ENCODE data around the gene MYL2. TPM values are rescaled to one million over a fixed set of nuclear protein-coding genes. Genes with fewer than 3 reads are reported as not detected.

MYL2 gene
- total RNA-seq, 1 experiment from 2014 or later: 0.39 TPM

DNA sequence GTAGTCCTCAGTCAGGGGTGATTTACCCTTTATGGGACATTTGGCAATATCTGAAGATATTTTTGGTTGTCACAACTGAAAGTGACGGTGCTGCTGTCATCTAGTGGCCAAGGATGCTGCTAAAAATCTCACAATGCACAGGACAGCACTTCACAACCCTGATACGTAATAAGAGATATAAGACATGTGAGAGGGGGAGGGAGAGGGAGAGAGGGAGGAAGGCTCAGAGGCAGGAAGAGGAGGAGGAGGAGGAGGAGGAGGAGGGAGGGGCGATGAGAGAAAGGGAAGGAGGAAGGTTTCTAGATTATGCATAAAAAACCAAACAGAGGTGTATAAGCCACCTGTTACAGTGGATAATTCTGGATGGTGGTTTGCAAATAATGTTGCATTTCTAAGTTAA, 14.3 kb downstream of the MYL2 start:
- no peak overlapping the region for H3K4me2 ChIP-seq (ENCODE audit: low read length)
- H3K4me1 ChIP-seq (ENCODE audit: control insufficient read depth in 1 of 2, insufficient read depth in 2 of 2, low read length in 2 of 2): peaks cover 0 to 4% of the 10 kb centered on the region in 2 experiments; a peak in 1 of 4 replicates
- no TSS peak for BruUV-seq (replicated peaks)
- DNase-seq (ENCODE audit: low read depth, low spot score) (no peak), ATAC-seq (peak; percentile 86)
- H3K36me3 ChIP-seq (ENCODE audit: control insufficient read depth in 1 of 2, insufficient read depth in 2 of 2, low read length in 2 of 2): no peaks in the 10 kb centered on the region
- TF ChIP-seq, protein P1, sequence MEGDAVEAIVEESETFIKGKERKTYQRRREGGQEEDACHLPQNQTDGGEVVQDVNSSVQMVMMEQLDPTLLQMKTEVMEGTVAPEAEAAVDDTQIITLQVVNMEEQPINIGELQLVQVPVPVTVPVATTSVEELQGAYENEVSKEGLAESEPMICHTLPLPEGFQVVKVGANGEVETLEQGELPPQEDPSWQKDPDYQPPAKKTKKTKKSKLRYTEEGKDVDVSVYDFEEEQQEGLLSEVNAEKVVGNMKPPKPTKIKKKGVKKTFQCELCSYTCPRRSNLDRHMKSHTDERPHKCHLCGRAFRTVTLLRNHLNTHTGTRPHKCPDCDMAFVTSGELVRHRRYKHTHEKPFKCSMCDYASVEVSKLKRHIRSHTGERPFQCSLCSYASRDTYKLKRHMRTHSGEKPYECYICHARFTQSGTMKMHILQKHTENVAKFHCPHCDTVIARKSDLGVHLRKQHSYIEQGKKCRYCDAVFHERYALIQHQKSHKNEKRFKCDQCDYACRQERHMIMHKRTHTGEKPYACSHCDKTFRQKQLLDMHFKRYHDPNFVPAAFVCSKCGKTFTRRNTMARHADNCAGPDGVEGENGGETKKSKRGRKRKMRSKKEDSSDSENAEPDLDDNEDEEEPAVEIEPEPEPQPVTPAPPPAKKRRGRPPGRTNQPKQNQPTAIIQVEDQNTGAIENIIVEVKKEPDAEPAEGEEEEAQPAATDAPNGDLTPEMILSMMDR (IDR thresholded peaks at IDR 0.05 in 2 of 3, conservative IDR thresholded peaks at IDR 0.05 in 1 of 3; ENCODE audit: borderline replicate concordance in 1 of 3, insufficient read depth in 1 of 3, low read depth in 2 of 3, low read length in 2 of 3): peak; percentile 20 to 30 (median 20); a peak in 2 of 6 replicates
- TF ChIP-seq CEBPB (IDR thresholded peaks at IDR 0.05; ENCODE audit: low read depth): no peak
- no peaks in the 10 kb centered on the region for H3K27me3 ChIP-seq (ENCODE audit: insufficient read depth, low read length)
- H4K20me1 ChIP-seq (ENCODE audit: insufficient read depth): no peaks in the 10 kb centered on the region
- no peak overlapping the region for H3K27ac ChIP-seq (ENCODE audit: low read depth, low read length)
- H2AFZ ChIP-seq (ENCODE audit: low read depth, low read length, poor library complexity, severe bottlenecking): peak overlapping the region; percentile 16
- H3K79me2 ChIP-seq (ENCODE audit: insufficient read depth, low read length): no peaks in the 10 kb centered on the region
- ChIA-PET RAD21 (ENCODE audit: low non-redundant PET in 1 of 2, low total read pairs in 2 of 2, uncharacterized antibody in 2 of 2, unreplicated experiment in 2 of 2) (no interaction called here), CTCF (interaction anchor here (0.8 kb wide), 1 partner anchor 11 kb away, joined by 3 read pairs; no protein-coding TSS in a partner anchor), POLR2A (no interaction called here)
- intact Hi-C loops (cut with micrococcal nuclease): no loop called here
- H3K9me3 ChIP-seq (ENCODE audit: control insufficient read depth in 1 of 2, insufficient read depth in 1 of 2, low read depth in 1 of 2, low read length in 2 of 2): no peaks in the 10 kb centered on the region
- no peak overlapping the region for H3K9ac ChIP-seq (ENCODE audit: low read length)
- H3K9me2 ChIP-seq (ENCODE audit: insufficient read depth): no peaks in the 10 kb centered on the region
- no peak overlapping the region for H3K4me3 ChIP-seq (replicated peaks in 1 of 2; ENCODE audit: low read depth in 1 of 2, low read length in 2 of 2)

DNA sequence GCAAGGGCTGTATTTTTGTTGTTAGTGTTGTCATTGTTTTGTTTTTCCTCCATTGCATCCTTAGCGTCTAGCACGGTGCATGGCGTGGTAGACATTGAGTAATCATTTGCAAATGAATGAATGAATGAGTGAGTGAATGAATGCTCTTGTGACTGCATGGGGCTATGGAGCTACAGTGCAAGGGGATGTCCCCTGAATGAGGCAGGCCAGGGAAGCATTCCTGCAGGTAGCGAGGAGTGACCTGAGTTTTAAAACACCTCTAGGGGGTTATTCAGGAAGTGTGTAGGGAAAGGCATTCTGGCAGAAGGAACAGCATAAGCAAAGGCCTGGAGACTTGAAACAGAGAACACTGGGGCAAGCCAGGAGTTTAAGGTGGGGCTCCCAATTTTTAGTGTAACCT, 16.9 kb downstream of the MYL2 start:
- H3K4me2 ChIP-seq (ENCODE audit: low read length): no peak overlapping the region
- BruUV-seq (replicated peaks): no TSS peak
- H3K79me2 ChIP-seq (ENCODE audit: insufficient read depth, low read length): no peaks in the 10 kb centered on the region
- no peaks in the 10 kb centered on the region for H3K9me2 ChIP-seq (ENCODE audit: insufficient read depth)
- ChIA-PET POLR2A (no interaction called here), RAD21 (ENCODE audit: low non-redundant PET in 1 of 2, low total read pairs in 2 of 2, uncharacterized antibody in 2 of 2, unreplicated experiment in 2 of 2) (no interaction called here), CTCF (no interaction called here)
- TF ChIP-seq ELF1 (IDR thresholded peaks at IDR 0.05; ENCODE audit: borderline replicate concordance, low read depth): no peak
- TF ChIP-seq CBX3 (IDR thresholded peaks at IDR 0.05; ENCODE audit: low read depth): no peak
- TF ChIP-seq POLR2A (IDR thresholded peaks at IDR 0.05; ENCODE audit: borderline replicate concordance, extremely low read depth, insufficient read depth, insufficient read length): no peak
- no peak for TF ChIP-seq TCF7L2 (IDR thresholded peaks at IDR 0.05; ENCODE audit: borderline replicate concordance, extremely low read depth, insufficient read depth, insufficient read length)
- TF ChIP-seq ZFX (IDR thresholded peaks at IDR 0.05): no peak
- TF ChIP-seq, protein P2, sequence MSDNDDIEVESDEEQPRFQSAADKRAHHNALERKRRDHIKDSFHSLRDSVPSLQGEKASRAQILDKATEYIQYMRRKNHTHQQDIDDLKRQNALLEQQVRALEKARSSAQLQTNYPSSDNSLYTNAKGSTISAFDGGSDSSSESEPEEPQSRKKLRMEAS (IDR thresholded peaks at IDR 0.05): no peak
- no peak for TF ChIP-seq JUND (IDR thresholded peaks at IDR 0.05)
- TF ChIP-seq EZH2 (IDR thresholded peaks at IDR 0.05): no peak
- TF ChIP-seq EGR1 (IDR thresholded peaks at IDR 0.05; ENCODE audit: low read depth): no peak
- no peaks in the 10 kb centered on the region for H4K20me1 ChIP-seq (ENCODE audit: insufficient read depth)
- no peaks in the 10 kb centered on the region for H3K27me3 ChIP-seq (ENCODE audit: insufficient read depth, low read length)
- DNase-seq (ENCODE audit: low read depth, low spot score) (no peak), ATAC-seq (no peak)
- no peak overlapping the region for H3K9ac ChIP-seq (ENCODE audit: low read length)
- H3K4me3 ChIP-seq (replicated peaks in 1 of 2; ENCODE audit: low read depth in 1 of 2, low read length in 2 of 2): no peak overlapping the region
- H3K36me3 ChIP-seq (ENCODE audit: control insufficient read depth in 1 of 2, insufficient read depth in 2 of 2, low read length in 2 of 2): no peaks in the 10 kb centered on the region
- intact Hi-C loops (cut with micrococcal nuclease): no loop called here
- no peaks in the 10 kb centered on the region for H3K9me3 ChIP-seq (ENCODE audit: control insufficient read depth in 1 of 2, insufficient read depth in 1 of 2, low read depth in 1 of 2, low read length in 2 of 2)
- H3K4me1 ChIP-seq (ENCODE audit: control insufficient read depth in 1 of 2, insufficient read depth in 2 of 2, low read length in 2 of 2): peaks cover 0 to 4% of the 10 kb centered on the region in 2 experiments; a peak in 1 of 4 replicates
- H3K27ac ChIP-seq (ENCODE audit: low read depth, low read length): no peak overlapping the region
- no peak overlapping the region for H2AFZ ChIP-seq (ENCODE audit: low read depth, low read length, poor library complexity, severe bottlenecking)
